SK-N-SH (cell line): ENCODE measurements around the gene ARF5. TPM values are rescaled to one million over a fixed set of nuclear protein-coding genes. Genes with fewer than 3 reads are reported as not detected.

ENCODE experiments used
- GATA2 ChIP-seq: sonication (generic); formaldehyde crosslinking; IDR thresholded peaks from 2 replicates; pipeline ENCODE4 v1.5.0; 2020; ENCODE audit warnings: mild to moderate bottlenecking, missing genetic modification reagents
- RXRA ChIP-seq: IDR thresholded peaks from 2 replicates; pipeline ENCODE4 v1.4.0; 2012; ENCODE audit warnings: low read depth, mild to moderate bottlenecking, borderline replicate concordance
- TAF1 ChIP-seq: IDR thresholded peaks from 2 replicates; pipeline ENCODE4 v1.6.1; 2012; ENCODE audit warnings: low read depth, mild to moderate bottlenecking, low read length, moderate library complexity, borderline replicate concordance
- polyA plus RNA-seq, 3 experiments: library from polyadenylated mRNA; depleted of rRNA; stranded (reverse); fragments of >200 nt; gene quantifications; 2 replicates each; pipeline ENCODE4 v1.2.3, GENCODE V29; 2012
- TF ChIP-seq, protein P1 (sequence below): IDR thresholded peaks from 2 replicates; pipeline ENCODE4 v1.6.1; 2012; ENCODE audit warnings: mild to moderate bottlenecking, low read depth, low read length, moderate library complexity

ARF5 gene
- polyA plus RNA-seq, 1 of the 3 experiments (the other 2 are of a cell fraction): 562 TPM

DNA sequence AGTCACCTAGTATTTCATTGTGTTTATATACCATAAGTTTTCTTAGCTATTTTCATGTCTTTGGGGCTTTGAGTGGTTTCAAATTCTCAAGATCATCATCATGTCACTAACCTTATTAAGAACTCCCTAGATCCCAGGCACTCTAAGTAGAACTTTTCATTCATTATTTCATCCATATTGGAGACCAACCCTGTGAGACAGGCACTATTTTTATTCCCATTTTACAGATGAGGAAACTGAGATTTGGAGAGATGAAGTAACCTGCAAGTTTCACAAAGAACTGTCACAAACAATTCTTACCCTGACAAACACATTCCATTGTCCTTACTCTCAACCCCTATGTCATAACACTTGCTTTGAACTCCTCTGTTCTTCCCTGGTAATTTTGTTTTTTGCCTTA is 50.0 kb downstream of the ARF5 start (continued):
- TF ChIP-seq, protein P1, sequence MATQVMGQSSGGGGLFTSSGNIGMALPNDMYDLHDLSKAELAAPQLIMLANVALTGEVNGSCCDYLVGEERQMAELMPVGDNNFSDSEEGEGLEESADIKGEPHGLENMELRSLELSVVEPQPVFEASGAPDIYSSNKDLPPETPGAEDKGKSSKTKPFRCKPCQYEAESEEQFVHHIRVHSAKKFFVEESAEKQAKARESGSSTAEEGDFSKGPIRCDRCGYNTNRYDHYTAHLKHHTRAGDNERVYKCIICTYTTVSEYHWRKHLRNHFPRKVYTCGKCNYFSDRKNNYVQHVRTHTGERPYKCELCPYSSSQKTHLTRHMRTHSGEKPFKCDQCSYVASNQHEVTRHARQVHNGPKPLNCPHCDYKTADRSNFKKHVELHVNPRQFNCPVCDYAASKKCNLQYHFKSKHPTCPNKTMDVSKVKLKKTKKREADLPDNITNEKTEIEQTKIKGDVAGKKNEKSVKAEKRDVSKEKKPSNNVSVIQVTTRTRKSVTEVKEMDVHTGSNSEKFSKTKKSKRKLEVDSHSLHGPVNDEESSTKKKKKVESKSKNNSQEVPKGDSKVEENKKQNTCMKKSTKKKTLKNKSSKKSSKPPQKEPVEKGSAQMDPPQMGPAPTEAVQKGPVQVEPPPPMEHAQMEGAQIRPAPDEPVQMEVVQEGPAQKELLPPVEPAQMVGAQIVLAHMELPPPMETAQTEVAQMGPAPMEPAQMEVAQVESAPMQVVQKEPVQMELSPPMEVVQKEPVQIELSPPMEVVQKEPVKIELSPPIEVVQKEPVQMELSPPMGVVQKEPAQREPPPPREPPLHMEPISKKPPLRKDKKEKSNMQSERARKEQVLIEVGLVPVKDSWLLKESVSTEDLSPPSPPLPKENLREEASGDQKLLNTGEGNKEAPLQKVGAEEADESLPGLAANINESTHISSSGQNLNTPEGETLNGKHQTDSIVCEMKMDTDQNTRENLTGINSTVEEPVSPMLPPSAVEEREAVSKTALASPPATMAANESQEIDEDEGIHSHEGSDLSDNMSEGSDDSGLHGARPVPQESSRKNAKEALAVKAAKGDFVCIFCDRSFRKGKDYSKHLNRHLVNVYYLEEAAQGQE: no peak
- TF ChIP-seq RXRA: no peak
- TF ChIP-seq GATA2 (CRISPR knock-in tag): no peak
- TF ChIP-seq TAF1: no peak

Other genes with a start within 250 kb of the ARF5 start
- gene ZNF800, start 195.7 kb upstream of the ARF5 start, polyA plus RNA-seq (2012; rRNA removed): 8.6 and 9.2 TPM in 2 replicates
- 8.4 and 10.3 TPM in 2 replicates for gene GCC1, start 2.8 kb upstream of the ARF5 start, polyA plus RNA-seq (2012; rRNA removed)
- gene FSCN3, start 5.3 kb downstream of the ARF5 start, polyA plus RNA-seq (2012; rRNA removed): 2.4 and 2.5 TPM in 2 replicates
- not detected in 2 replicates for gene PAX4, start 29.7 kb downstream of the ARF5 start, polyA plus RNA-seq (2012; rRNA removed)
- gene SND1, start 63.8 kb downstream of the ARF5 start, polyA plus RNA-seq (2012; rRNA removed): 165 and 168 TPM in 2 replicates